Measurements from ENCODE around the gene ZNF408. TPM values are rescaled to one million over a fixed set of nuclear protein-coding genes. Genes with fewer than 3 reads are reported as not detected.

The ZNF408 gene
- total and polyA plus RNA-seq, 2 of the 13 experiments (the other 11 are each of a cell fraction or from before 2014, with no cell fraction given), result 11.2 to 12.5 TPM

DNA sequence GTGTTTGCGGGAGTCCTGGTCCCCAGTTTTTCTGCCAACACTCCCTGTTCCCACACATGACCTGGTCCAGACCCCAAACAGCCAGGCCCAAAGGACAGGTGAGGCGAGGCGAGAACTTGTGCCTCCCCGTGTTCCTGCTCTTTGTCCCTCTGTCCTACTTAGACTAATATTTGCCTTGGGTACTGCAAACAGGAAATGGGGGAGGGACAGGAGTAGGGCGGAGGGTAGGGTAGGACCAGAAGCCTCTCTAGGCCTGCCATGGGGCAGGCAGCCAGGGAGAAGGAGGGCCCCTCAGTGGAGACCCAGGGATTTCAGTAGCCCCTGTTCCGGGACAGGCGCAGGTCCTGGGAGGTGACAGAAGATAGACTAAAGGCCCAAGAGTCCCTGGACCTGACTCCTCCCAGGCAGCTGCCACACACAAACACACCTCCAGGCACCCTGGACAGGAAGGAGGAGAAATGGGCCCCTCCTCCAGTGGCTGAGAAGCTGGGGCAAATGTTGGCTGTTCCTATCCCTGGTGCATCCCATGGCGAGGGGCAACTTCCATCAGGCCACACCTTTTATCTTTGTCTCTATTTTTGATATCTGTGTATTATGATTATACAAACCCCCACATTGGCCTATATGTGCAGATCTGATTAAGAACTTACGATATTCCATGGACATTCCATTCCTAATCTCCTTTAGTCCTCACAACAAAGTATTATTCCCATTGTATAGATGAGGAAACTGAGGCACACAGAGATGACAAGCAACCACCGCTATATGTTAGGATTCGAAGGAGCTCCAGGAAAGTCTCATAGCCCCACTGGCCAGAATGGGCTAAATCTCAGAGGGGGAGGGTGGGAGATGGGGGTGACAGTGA, 17.6 kb downstream of the ZNF408 start (continued):
- TF ChIP-seq GABPB1 (CRISPR knock-in tag; IDR thresholded peaks at IDR 0.05), result peak; percentile 84
- TF ChIP-seq, protein P1, sequence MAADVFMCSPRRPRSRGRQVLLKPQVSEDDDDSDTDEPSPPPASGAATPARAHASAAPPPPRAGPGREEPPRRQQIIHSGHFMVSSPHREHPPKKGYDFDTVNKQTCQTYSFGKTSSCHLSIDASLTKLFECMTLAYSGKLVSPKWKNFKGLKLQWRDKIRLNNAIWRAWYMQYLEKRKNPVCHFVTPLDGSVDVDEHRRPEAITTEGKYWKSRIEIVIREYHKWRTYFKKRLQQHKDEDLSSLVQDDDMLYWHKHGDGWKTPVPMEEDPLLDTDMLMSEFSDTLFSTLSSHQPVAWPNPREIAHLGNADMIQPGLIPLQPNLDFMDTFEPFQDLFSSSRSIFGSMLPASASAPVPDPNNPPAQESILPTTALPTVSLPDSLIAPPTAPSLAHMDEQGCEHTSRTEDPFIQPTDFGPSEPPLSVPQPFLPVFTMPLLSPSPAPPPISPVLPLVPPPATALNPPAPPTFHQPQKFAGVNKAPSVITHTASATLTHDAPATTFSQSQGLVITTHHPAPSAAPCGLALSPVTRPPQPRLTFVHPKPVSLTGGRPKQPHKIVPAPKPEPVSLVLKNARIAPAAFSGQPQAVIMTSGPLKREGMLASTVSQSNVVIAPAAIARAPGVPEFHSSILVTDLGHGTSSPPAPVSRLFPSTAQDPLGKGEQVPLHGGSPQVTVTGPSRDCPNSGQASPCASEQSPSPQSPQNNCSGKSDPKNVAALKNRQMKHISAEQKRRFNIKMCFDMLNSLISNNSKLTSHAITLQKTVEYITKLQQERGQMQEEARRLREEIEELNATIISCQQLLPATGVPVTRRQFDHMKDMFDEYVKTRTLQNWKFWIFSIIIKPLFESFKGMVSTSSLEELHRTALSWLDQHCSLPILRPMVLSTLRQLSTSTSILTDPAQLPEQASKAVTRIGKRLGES (CRISPR knock-in tag; IDR thresholded peaks at IDR 0.05; ENCODE audit: borderline replicate concordance), result no peak
- no peak for TF ChIP-seq ZNF577 (CRISPR knock-in tag; IDR thresholded peaks at IDR 0.05; ENCODE audit: borderline replicate concordance, low read depth)
- peak; percentile 23; the same call in 1 of the 2 replicates for TF ChIP-seq DNMT3B (CRISPR knock-in tag; conservative IDR thresholded peaks at IDR 0.05)
- no peak; the same call in 1 of the 2 replicates for TF ChIP-seq MTA1 (CRISPR knock-in tag; IDR thresholded peaks at IDR 0.05; ENCODE audit: borderline replicate concordance)
- no peak; the same call in 1 of the 2 replicates for TF ChIP-seq KLF12 (CRISPR knock-in tag; IDR thresholded peaks at IDR 0.05; ENCODE audit: borderline replicate concordance)
- TF ChIP-seq KAT2B (IDR thresholded peaks at IDR 0.05; ENCODE audit: borderline replicate concordance, low read depth, low read length), result no peak
- TF ChIP-seq, protein P2, sequence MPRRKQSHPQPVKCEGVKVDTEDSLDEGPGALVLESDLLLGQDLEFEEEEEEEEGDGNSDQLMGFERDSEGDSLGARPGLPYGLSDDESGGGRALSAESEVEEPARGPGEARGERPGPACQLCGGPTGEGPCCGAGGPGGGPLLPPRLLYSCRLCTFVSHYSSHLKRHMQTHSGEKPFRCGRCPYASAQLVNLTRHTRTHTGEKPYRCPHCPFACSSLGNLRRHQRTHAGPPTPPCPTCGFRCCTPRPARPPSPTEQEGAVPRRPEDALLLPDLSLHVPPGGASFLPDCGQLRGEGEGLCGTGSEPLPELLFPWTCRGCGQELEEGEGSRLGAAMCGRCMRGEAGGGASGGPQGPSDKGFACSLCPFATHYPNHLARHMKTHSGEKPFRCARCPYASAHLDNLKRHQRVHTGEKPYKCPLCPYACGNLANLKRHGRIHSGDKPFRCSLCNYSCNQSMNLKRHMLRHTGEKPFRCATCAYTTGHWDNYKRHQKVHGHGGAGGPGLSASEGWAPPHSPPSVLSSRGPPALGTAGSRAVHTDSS (CRISPR knock-in tag; conservative IDR thresholded peaks at IDR 0.05), result no peak
- TF ChIP-seq ZNF652 (CRISPR knock-in tag; IDR thresholded peaks at IDR 0.05; ENCODE audit: borderline replicate concordance, low read depth), result no peak; the same call in 1 of the 2 replicates
- TF ChIP-seq, protein P3, sequence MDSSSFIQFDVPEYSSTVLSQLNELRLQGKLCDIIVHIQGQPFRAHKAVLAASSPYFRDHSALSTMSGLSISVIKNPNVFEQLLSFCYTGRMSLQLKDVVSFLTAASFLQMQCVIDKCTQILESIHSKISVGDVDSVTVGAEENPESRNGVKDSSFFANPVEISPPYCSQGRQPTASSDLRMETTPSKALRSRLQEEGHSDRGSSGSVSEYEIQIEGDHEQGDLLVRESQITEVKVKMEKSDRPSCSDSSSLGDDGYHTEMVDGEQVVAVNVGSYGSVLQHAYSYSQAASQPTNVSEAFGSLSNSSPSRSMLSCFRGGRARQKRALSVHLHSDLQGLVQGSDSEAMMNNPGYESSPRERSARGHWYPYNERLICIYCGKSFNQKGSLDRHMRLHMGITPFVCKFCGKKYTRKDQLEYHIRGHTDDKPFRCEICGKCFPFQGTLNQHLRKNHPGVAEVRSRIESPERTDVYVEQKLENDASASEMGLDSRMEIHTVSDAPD (CRISPR knock-in tag; IDR thresholded peaks at IDR 0.05), result no peak
- no peak for TF ChIP-seq AGO1 (IDR thresholded peaks at IDR 0.05; ENCODE audit: low read depth, low read length, poor library complexity, severe bottlenecking)
- TF ChIP-seq, protein P4, sequence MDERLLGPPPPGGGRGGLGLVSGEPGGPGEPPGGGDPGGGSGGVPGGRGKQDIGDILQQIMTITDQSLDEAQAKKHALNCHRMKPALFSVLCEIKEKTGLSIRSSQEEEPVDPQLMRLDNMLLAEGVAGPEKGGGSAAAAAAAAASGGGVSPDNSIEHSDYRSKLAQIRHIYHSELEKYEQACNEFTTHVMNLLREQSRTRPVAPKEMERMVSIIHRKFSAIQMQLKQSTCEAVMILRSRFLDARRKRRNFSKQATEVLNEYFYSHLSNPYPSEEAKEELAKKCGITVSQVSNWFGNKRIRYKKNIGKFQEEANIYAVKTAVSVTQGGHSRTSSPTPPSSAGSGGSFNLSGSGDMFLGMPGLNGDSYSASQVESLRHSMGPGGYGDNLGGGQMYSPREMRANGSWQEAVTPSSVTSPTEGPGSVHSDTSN (CRISPR knock-in tag; IDR thresholded peaks at IDR 0.05), result no peak; the same call in 1 of the 2 replicates
- peak; percentile 81 for TF ChIP-seq YEATS4 (CRISPR knock-in tag; IDR thresholded peaks at IDR 0.05; ENCODE audit: borderline replicate concordance)
- no peak for TF ChIP-seq JDP2 (CRISPR knock-in tag; IDR thresholded peaks at IDR 0.05; ENCODE audit: borderline replicate concordance)
- peak; percentile 67 for TF ChIP-seq ASH2L (IDR thresholded peaks at IDR 0.05; ENCODE audit: insufficient read length, low read depth, low read length)
- TF ChIP-seq, protein P5, sequence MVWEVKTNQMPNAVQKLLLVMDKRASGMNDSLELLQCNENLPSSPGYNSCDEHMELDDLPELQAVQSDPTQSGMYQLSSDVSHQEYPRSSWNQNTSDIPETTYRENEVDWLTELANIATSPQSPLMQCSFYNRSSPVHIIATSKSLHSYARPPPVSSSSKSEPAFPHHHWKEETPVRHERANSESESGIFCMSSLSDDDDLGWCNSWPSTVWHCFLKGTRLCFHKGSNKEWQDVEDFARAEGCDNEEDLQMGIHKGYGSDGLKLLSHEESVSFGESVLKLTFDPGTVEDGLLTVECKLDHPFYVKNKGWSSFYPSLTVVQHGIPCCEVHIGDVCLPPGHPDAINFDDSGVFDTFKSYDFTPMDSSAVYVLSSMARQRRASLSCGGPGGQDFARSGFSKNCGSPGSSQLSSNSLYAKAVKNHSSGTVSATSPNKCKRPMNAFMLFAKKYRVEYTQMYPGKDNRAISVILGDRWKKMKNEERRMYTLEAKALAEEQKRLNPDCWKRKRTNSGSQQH (CRISPR knock-in tag; IDR thresholded peaks at IDR 0.05; ENCODE audit: low read depth), result peak; percentile 53; the same call in 1 of the 2 replicates
